Transverse colon (tissue), 4 donors: ENCODE data around the gene CEP95.

Experiments
- POLR2A ChIP-seq: fragments of 450-650 bp; IDR thresholded peaks from one replicate; pipeline ENCODE4 v1.6.1; 2016; ENCODE audit warnings: antibody characterized with exemption, mild to moderate bottlenecking, moderate library complexity
- POLR2AphosphoS5 ChIP-seq, 3 donors: sonication (generic); formaldehyde crosslinking; IDR thresholded peaks; one replicate each; pipeline ENCODE4 v1.6.1; 2016; ENCODE audit warnings: antibody characterized with exemption in 3 of 3
- TF ChIP-seq, protein P1 (sequence below), 5 experiments: fragments of 200-600 bp in 3 of 5; fragments of 450-650 bp in 2 of 5; sonication (generic) in 3 of 5; IDR thresholded peaks; 1 replicate in 2 of 5; 2 replicates in 3 of 5; pipeline ENCODE4 v1.5.1; 2016 to 2017; ENCODE audit warnings: antibody characterized with exemption in 5 of 5, inconsistent platforms in 3 of 5, mild to moderate bottlenecking in 2 of 5, moderate library complexity in 1 of 5

DNA sequence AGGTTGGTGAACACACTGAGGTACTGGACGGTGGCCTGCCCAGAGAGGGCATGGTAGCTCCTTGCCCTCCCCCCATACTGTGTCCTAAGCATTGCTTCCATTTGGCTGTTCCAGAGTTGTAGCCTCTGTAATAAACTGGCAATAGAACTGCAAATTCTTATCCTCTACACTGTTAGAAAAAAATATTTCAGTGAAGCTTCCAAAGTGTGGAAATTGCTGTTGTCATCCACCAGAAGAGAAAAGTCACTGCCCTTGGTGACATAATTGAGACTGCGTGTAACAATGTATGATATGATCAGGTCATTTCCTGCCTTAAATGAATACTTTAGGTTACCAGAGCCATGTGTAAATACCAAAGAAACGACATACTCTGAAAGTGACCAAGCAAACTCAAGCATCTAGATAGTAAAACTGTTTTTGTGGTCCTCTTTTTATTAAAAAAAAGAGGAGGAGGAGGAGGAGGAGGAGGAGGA, 65.9 kb downstream of the CEP95 start:
- TF ChIP-seq, protein P1, sequence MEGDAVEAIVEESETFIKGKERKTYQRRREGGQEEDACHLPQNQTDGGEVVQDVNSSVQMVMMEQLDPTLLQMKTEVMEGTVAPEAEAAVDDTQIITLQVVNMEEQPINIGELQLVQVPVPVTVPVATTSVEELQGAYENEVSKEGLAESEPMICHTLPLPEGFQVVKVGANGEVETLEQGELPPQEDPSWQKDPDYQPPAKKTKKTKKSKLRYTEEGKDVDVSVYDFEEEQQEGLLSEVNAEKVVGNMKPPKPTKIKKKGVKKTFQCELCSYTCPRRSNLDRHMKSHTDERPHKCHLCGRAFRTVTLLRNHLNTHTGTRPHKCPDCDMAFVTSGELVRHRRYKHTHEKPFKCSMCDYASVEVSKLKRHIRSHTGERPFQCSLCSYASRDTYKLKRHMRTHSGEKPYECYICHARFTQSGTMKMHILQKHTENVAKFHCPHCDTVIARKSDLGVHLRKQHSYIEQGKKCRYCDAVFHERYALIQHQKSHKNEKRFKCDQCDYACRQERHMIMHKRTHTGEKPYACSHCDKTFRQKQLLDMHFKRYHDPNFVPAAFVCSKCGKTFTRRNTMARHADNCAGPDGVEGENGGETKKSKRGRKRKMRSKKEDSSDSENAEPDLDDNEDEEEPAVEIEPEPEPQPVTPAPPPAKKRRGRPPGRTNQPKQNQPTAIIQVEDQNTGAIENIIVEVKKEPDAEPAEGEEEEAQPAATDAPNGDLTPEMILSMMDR (IDR thresholded peaks at IDR 0.05), result no peak
- TF ChIP-seq POLR2A (no peak), POLR2AphosphoS5 (IDR thresholded peaks at IDR 0.05) (no peak)
